Stimulated activated naive CD8-positive, alpha-beta T cell treated with anti-CD3 and anti-CD28 coated beads, Interleukin-15, Interleukin-2, amounts not matched to agents 100 ng/mL and 50 ng/mL, for 24 hours (primary cell): ENCODE results near the gene IKZF2.

Source experiments
- H3K27ac Mint-ChIP-seq: one replicate; pipeline ENCODE4 v1.8.0; 2021; ENCODE audit warnings: mild to moderate bottlenecking, mixed read lengths
- H3K27me3 Mint-ChIP-seq: one replicate; pipeline ENCODE4 v1.8.0; 2021; ENCODE audit warnings: mixed read lengths
- H3K36me3 Mint-ChIP-seq: one replicate; pipeline ENCODE4 v1.8.0; 2021; ENCODE audit warnings: low read depth, mixed read lengths
- H3K4me1 Mint-ChIP-seq: one replicate; pipeline ENCODE4 v1.8.0; 2021; ENCODE audit warnings: low read depth, mixed read lengths
- H3K4me3 Mint-ChIP-seq: one replicate; pipeline ENCODE4 v1.8.0; 2021; ENCODE audit warnings: mild to moderate bottlenecking, mixed read lengths
- H3K9me3 Mint-ChIP-seq: one replicate; pipeline ENCODE4 v1.8.0; 2021; ENCODE audit warnings: mixed read lengths

Gene IKZF2

GRCh38 chr2:212995920-212996319 is 155.5 kb downstream of the IKZF2 start:
- Mint-ChIP-seq H3K4me3 (no peak overlapping the region), H3K27ac (no peak overlapping the region), H3K4me1 (peaks cover 40% of the 10 kb centered on the region), H3K27me3 (no peaks in the 10 kb centered on the region), H3K36me3 (no peaks in the 10 kb centered on the region), H3K9me3 (no peaks in the 10 kb centered on the region)

GRCh38 chr2:212994976-212995375 is 156.4 kb downstream of the IKZF2 start:
- no peak overlapping the region for H3K27ac Mint-ChIP-seq
- H3K9me3 Mint-ChIP-seq: no peaks in the 10 kb centered on the region
- H3K4me3 Mint-ChIP-seq: no peak overlapping the region
- H3K36me3 Mint-ChIP-seq: no peaks in the 10 kb centered on the region
- H3K4me1 Mint-ChIP-seq: peaks cover 35% of the 10 kb centered on the region
- no peaks in the 10 kb centered on the region for H3K27me3 Mint-ChIP-seq

GRCh38 chr2:212991120-212991519 is 160.3 kb downstream of the IKZF2 start:
- Mint-ChIP-seq H3K36me3 (peaks cover 5% of the 10 kb centered on the region), H3K4me3 (no peak overlapping the region), H3K27ac (no peak overlapping the region), H3K9me3 (no peaks in the 10 kb centered on the region), H3K27me3 (no peaks in the 10 kb centered on the region), H3K4me1 (peaks cover 7% of the 10 kb centered on the region)

GRCh38 chr2:212990697-212991096 is 160.7 kb downstream of the IKZF2 start:
- Mint-ChIP-seq H3K4me1 (peaks cover 7% of the 10 kb centered on the region), H3K4me3 (no peak overlapping the region), H3K27me3 (no peaks in the 10 kb centered on the region), H3K36me3 (peaks cover 5% of the 10 kb centered on the region), H3K27ac (no peak overlapping the region), H3K9me3 (no peaks in the 10 kb centered on the region)

GRCh38 chr2:212987492-212987891 is 163.9 kb downstream of the IKZF2 start:
- Mint-ChIP-seq H3K27me3 (no peaks in the 10 kb centered on the region), H3K9me3 (no peaks in the 10 kb centered on the region), H3K4me1 (no peaks in the 10 kb centered on the region), H3K36me3 (peaks cover 5% of the 10 kb centered on the region), H3K27ac (no peak overlapping the region), H3K4me3 (no peak overlapping the region)

- no peak overlapping the region for H3K4me3 Mint-ChIP-seq
- no peaks in the 10 kb centered on the region for H3K27me3 Mint-ChIP-seq
- peaks cover 5% of the 10 kb centered on the region for H3K36me3 Mint-ChIP-seq
- H3K9me3 Mint-ChIP-seq: no peaks in the 10 kb centered on the region
- peaks cover 10% of the 10 kb centered on the region for H3K4me1 Mint-ChIP-seq
- H3K27ac Mint-ChIP-seq: no peak overlapping the region
Measured at GRCh38 chr2:212984129-212984528, 167.3 kb downstream of the IKZF2 start.

GRCh38 chr2:212979799-212980198 is 171.6 kb downstream of the IKZF2 start:
- Mint-ChIP-seq H3K9me3 (peaks cover 3% of the 10 kb centered on the region), H3K27me3 (no peaks in the 10 kb centered on the region), H3K36me3 (no peaks in the 10 kb centered on the region), H3K4me1 (peaks cover 11% of the 10 kb centered on the region), H3K4me3 (no peak overlapping the region), H3K27ac (no peak overlapping the region)

GRCh38 chr2:212979046-212979612 is 172.3 kb downstream of the IKZF2 start:
- Mint-ChIP-seq H3K27me3 (no peaks in the 10 kb centered on the region), H3K36me3 (no peaks in the 10 kb centered on the region)

GRCh38 chr2:212977152-212977551 is 174.3 kb downstream of the IKZF2 start:
- no peak overlapping the region for H3K4me3 Mint-ChIP-seq
- peaks cover 11% of the 10 kb centered on the region for H3K4me1 Mint-ChIP-seq
- H3K9me3 Mint-ChIP-seq: peaks cover 3% of the 10 kb centered on the region
- H3K27ac Mint-ChIP-seq: no peak overlapping the region
- H3K27me3 Mint-ChIP-seq: no peaks in the 10 kb centered on the region
- H3K36me3 Mint-ChIP-seq: no peaks in the 10 kb centered on the region

More at GRCh38 chr2:212979046-212979612, 172.3 kb downstream of the IKZF2 start:
- Mint-ChIP-seq H3K4me1 (peaks cover 11% of the 10 kb centered on the region), H3K4me3 (no peak overlapping the region), H3K9me3 (peaks cover 3% of the 10 kb centered on the region), H3K27ac (no peak overlapping the region)

GRCh38 chr2:212975333-212975732 is 176.1 kb downstream of the IKZF2 start:
- Mint-ChIP-seq H3K27me3 (no peaks in the 10 kb centered on the region), H3K4me1 (peaks cover 11% of the 10 kb centered on the region), H3K27ac (no peak overlapping the region), H3K36me3 (no peaks in the 10 kb centered on the region), H3K9me3 (peaks cover 3% of the 10 kb centered on the region), H3K4me3 (no peak overlapping the region)

GRCh38 chr2:212974692-212975091 is 176.7 kb downstream of the IKZF2 start:
- H3K4me3 Mint-ChIP-seq: no peak overlapping the region
- H3K36me3 Mint-ChIP-seq: no peaks in the 10 kb centered on the region
- no peaks in the 10 kb centered on the region for H3K27me3 Mint-ChIP-seq
- peaks cover 7% of the 10 kb centered on the region for H3K4me1 Mint-ChIP-seq
- H3K27ac Mint-ChIP-seq: no peak overlapping the region
- H3K9me3 Mint-ChIP-seq: peaks cover 3% of the 10 kb centered on the region

GRCh38 chr2:212973347-212973746 is 178.1 kb downstream of the IKZF2 start:
- H3K27ac Mint-ChIP-seq: no peak overlapping the region
- H3K4me3 Mint-ChIP-seq: no peak overlapping the region
- H3K4me1 Mint-ChIP-seq: peaks cover 8% of the 10 kb centered on the region
- H3K36me3 Mint-ChIP-seq: no peaks in the 10 kb centered on the region
- H3K9me3 Mint-ChIP-seq: peaks cover 3% of the 10 kb centered on the region
- no peaks in the 10 kb centered on the region for H3K27me3 Mint-ChIP-seq

- H3K27ac Mint-ChIP-seq: no peak overlapping the region
- H3K4me3 Mint-ChIP-seq: no peak overlapping the region
- peaks cover 13% of the 10 kb centered on the region for H3K4me1 Mint-ChIP-seq
- H3K36me3 Mint-ChIP-seq: no peaks in the 10 kb centered on the region
- no peaks in the 10 kb centered on the region for H3K9me3 Mint-ChIP-seq
- no peaks in the 10 kb centered on the region for H3K27me3 Mint-ChIP-seq
Measured at GRCh38 chr2:212970132-212970531, 181.3 kb downstream of the IKZF2 start.

GRCh38 chr2:212968284-212969081 is 182.9 kb downstream of the IKZF2 start:
- no peak overlapping the region for H3K27ac Mint-ChIP-seq
- peaks cover 13% of the 10 kb centered on the region for H3K4me1 Mint-ChIP-seq
- H3K36me3 Mint-ChIP-seq: no peaks in the 10 kb centered on the region
- no peaks in the 10 kb centered on the region for H3K27me3 Mint-ChIP-seq
- H3K4me3 Mint-ChIP-seq: no peak overlapping the region
- no peaks in the 10 kb centered on the region for H3K9me3 Mint-ChIP-seq

GRCh38 chr2:212966884-212967283 is 184.5 kb downstream of the IKZF2 start:
- Mint-ChIP-seq H3K27ac (no peak overlapping the region), H3K4me3 (no peak overlapping the region)

GRCh38 chr2:212962691-212963090 is 188.7 kb downstream of the IKZF2 start:
- H3K27ac Mint-ChIP-seq: no peak overlapping the region
- H3K27me3 Mint-ChIP-seq: no peaks in the 10 kb centered on the region
- H3K9me3 Mint-ChIP-seq: peaks cover 4% of the 10 kb centered on the region
- H3K4me1 Mint-ChIP-seq: peaks cover 31% of the 10 kb centered on the region
- peaks cover 3% of the 10 kb centered on the region for H3K36me3 Mint-ChIP-seq
- H3K4me3 Mint-ChIP-seq: no peak overlapping the region

More at GRCh38 chr2:212966884-212967283, 184.5 kb downstream of the IKZF2 start:
- no peaks in the 10 kb centered on the region for H3K36me3 Mint-ChIP-seq
- no peaks in the 10 kb centered on the region for H3K9me3 Mint-ChIP-seq
- no peaks in the 10 kb centered on the region for H3K27me3 Mint-ChIP-seq
- H3K4me1 Mint-ChIP-seq: peaks cover 13% of the 10 kb centered on the region
